Immature natural killer cell (primary cell): Measurements from ENCODE around the gene RFPL4AL1. TPM values are rescaled to one million over a fixed set of nuclear protein-coding genes. Genes with fewer than 3 reads are reported as not detected.
"Not testable (repeated sequence)": the region's sequence is repeated elsewhere in the genome, so short reads cannot be mapped to it uniquely, and the experiment has no call there.

Source experiments
- DNase-seq, 3 donors: peaks; one replicate each; pipeline ENCODE4 v3.0.0; 2022; ENCODE audit warnings: mixed read lengths in 1 of 3
- H3K27ac Mint-ChIP-seq, 6 donors: one replicate each; pipeline ENCODE4 v1.8.0; 2020; ENCODE audit warnings: mixed read lengths in 6 of 6, mild to moderate bottlenecking in 5 of 6, inconsistent platforms in 4 of 6, moderate library complexity in 3 of 6
- H3K27me3 Mint-ChIP-seq, 3 donors: one replicate each; pipeline ENCODE4 v1.8.0; 2020 to 2021; ENCODE audit warnings: low read depth in 3 of 3, mild to moderate bottlenecking in 3 of 3, mixed read lengths in 3 of 3, moderate library complexity in 3 of 3, inconsistent platforms in 1 of 3
- H3K36me3 Mint-ChIP-seq, 3 donors: one replicate each; pipeline ENCODE4 v1.8.0; 2020; ENCODE audit warnings: mixed read lengths in 3 of 3, inconsistent platforms in 2 of 3, mild to moderate bottlenecking in 2 of 3
- H3K4me1 Mint-ChIP-seq, 2 donors: one replicate each; pipeline ENCODE4 v1.8.0; 2020; ENCODE audit warnings: inconsistent platforms in 2 of 2, mild to moderate bottlenecking in 2 of 2, mixed read lengths in 2 of 2, moderate library complexity in 1 of 2
- H3K4me3 Mint-ChIP-seq, 5 donors: one replicate each; pipeline ENCODE4 v1.8.0; 2020; ENCODE audit warnings: mild to moderate bottlenecking in 5 of 5, mixed read lengths in 5 of 5, inconsistent platforms in 3 of 5, moderate library complexity in 3 of 5
- H3K9me3 Mint-ChIP-seq, 6 donors: one replicate each; pipeline ENCODE4 v1.8.0; 2020; ENCODE audit warnings: mild to moderate bottlenecking in 6 of 6, mixed read lengths in 6 of 6, inconsistent platforms in 4 of 6, moderate library complexity in 3 of 6
- polyA plus RNA-seq, 3 donors: library from polyadenylated mRNA; unstranded; fragments of 300-500 nt; fragmentation: Illumina TruSeq; gene quantifications; one replicate each; pipeline ENCODE4 v1.2.3, GENCODE V29; 2021

RFPL4AL1 gene
- under 1 TPM in 1 of 3 donors, not detected in 2; 0.48 TPM for polyA plus RNA-seq

GRCh38 chr19:55768818-55769217 is at the start of gene RFPL4AL1:
TSS of gene RFPL4AL1 (plus strand) at chr19:55769118. CDS start at chr19:55771805, 2,687 bp downstream.
- H3K27ac Mint-ChIP-seq, H3K36me3 Mint-ChIP-seq, H3K27me3 Mint-ChIP-seq, H3K4me3 Mint-ChIP-seq, DNase-seq: not testable (repeated sequence)
- H3K4me1 Mint-ChIP-seq, result peaks cover 4 to 11% of the 10 kb centered on the region in 2 donors
- peaks cover 0 to 12% (median 0%) of the 10 kb centered on the region in 6 donors for H3K9me3 Mint-ChIP-seq

DNA sequence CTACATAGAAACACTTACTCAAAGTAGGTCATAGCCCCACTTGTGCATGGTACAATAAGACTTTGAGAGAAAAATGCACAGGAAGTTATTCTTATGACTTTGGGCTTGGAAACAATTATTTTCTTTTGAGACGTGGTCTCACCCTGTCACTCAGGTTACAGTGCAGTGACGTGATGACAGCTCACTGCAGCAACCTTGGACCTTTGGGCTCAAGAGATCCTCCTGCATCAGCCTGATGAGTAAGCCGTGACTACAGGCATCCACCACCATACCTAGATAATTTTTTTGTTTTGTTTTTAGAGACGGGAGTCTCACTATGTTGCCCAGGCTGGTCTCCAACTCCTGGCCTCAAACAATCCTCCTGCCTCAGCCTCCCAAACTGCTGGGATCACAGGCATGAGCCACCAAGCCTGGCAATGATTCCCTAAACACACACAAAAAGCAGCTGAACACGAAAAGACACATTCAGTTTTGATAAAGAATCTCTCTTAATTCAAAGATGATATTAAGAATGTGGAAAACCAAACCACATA is 48.6 kb upstream of the RFPL4AL1 start:
- Mint-ChIP-seq H3K9me3 (peaks cover 0 to 24% (median 12%) of the 10 kb centered on the region in 6 donors), H3K27ac (no peak overlapping the region), H3K4me1 (no peaks in the 10 kb centered on the region), H3K36me3 (peaks cover 0 to 4% (median 0%) of the 10 kb centered on the region in 3 donors), H3K4me3 (no peak overlapping the region), H3K27me3 (peaks cover 2 to 35% (median 7%) of the 10 kb centered on the region in 3 donors)
- no peak for DNase-seq

DNA sequence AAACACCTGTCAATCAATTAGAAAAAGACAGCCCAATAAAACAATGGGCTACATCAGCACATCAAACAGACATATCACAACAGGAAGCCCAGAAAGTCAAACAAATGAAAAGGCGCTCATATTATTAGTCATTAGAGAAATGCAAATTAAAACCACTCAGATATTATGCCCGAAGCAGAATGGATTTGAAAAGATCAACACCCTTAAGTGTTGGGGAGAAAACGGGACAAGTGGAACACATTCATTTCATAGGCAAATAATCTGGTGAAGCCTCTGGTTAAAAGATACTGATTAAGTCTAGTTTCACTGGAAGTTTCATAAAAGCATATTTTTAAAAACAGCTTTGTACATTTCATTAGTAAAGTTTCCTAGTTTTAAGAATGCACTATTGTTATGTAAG is 48.1 kb upstream of the RFPL4AL1 start:
- Mint-ChIP-seq H3K27ac (no peak overlapping the region), H3K4me3 (no peak overlapping the region), H3K36me3 (peaks cover 0 to 4% (median 0%) of the 10 kb centered on the region in 3 donors), H3K27me3 (peaks cover 2 to 37% (median 9%) of the 10 kb centered on the region in 3 donors), H3K4me1 (no peaks in the 10 kb centered on the region), H3K9me3 (peaks cover 0 to 24% (median 12%) of the 10 kb centered on the region in 6 donors)
- no peak for DNase-seq

DNA sequence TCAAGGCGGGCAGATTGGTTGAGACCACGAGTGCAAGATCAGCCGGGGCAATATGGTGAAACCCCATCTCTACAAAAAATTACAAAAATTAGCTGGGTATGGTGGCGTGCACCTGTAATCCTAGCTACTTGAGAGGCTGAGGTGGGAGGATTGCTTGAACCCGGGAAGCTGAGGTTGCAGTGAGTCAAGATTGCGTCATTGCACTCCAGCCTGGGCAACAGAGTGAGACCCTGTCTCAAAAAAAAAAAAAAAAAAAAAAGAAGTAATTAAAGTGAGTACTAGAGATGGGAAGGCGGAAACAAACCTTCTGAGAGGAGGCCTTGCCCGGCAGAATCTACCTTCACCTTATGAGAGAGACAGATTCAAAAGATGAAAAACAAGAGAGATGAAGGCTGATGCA is 45.4 kb upstream of the RFPL4AL1 start:
- Mint-ChIP-seq H3K27me3 (peaks cover 2 to 24% (median 7%) of the 10 kb centered on the region in 3 donors), H3K36me3 (peaks cover 0 to 4% (median 0%) of the 10 kb centered on the region in 3 donors), H3K4me3 (no peak overlapping the region), H3K27ac (no peak overlapping the region), H3K4me1 (no peaks in the 10 kb centered on the region), H3K9me3 (peaks cover 2 to 24% (median 12%) of the 10 kb centered on the region in 6 donors)
- no peak for DNase-seq

DNA sequence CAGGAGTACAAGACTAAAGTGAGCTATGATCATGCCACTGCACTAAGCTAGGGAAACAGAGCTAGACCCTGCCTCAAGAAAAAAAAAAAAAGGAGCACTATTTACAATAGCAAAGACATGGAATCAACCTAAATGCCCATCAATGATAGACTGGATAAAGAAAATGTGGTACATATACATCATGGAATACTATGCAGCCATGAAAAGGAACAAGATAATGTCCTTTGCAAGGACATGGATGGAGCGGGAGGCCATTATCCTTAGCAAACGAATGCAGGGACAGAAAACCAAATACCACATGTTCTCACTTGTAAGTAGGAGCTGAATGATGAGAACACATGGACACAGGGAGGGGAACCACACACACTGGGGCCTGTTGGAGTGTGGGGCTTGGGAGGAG is 38.5 kb upstream of the RFPL4AL1 start:
- not testable (repeated sequence) for H3K27ac Mint-ChIP-seq, H3K4me3 Mint-ChIP-seq, H3K4me1 Mint-ChIP-seq, DNase-seq, H3K27me3 Mint-ChIP-seq, H3K9me3 Mint-ChIP-seq, H3K36me3 Mint-ChIP-seq

DNA sequence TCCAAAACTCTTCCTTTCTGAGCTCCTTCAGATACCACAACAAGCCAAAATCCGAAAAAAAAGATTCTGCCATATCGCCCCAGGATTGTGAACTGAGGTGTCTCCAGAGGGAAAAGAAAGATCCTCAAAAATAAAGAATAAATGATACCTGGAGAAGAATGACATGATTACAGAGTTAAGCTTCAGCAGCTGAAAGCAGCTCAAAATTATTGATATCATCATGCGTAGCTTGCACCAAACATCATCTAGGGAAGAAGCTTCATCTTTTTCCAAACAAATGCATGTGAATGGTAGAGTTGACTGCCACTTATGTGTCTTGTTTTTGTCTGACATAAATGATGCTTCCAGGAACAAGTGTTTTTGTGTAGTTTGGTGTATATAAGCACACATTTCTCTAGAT is 30.6 kb upstream of the RFPL4AL1 start, which contains the start of gene NLRP9:
Gene NLRP9, minus strand, starts transcription at position 101 of the 400 bp plus-strand sequence. Its CDS starts 28 bp downstream, at position 73.
- DNase-seq, result no peak
- H3K27ac Mint-ChIP-seq, result no peak within 1 kb of the TSS
- peaks cover 0 to 2% (median 0%) of the 10 kb centered on the region in 3 donors for H3K27me3 Mint-ChIP-seq
- H3K9me3 Mint-ChIP-seq, result no peaks in the 10 kb centered on the region
- H3K4me1 Mint-ChIP-seq, result no peaks in the 10 kb centered on the region
- no peaks in the 10 kb centered on the region for H3K36me3 Mint-ChIP-seq
- no peak within 1 kb of the TSS for H3K4me3 Mint-ChIP-seq

DNA sequence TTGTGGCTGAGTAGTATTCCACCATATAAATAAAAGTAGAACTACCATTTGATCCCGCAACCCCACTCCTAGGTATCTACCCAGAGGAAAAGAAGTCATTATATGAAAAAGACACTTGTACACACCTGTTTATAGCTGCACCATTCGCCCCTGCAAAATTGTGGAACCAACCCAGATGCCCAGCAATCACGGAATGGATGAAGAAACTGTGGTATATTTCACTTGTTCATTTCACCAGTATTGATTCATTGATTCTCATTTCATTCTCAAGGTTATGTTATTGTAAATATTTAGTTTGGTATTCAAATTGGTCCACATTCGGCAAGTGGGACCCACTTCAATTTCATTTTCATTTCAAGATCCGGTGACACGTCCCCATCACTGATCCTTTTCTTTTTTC is 18.2 kb upstream of the RFPL4AL1 start:
- no peak for DNase-seq
- no peaks in the 10 kb centered on the region for H3K36me3 Mint-ChIP-seq
- no peaks in the 10 kb centered on the region for H3K4me1 Mint-ChIP-seq
- no peaks in the 10 kb centered on the region for H3K9me3 Mint-ChIP-seq
- H3K27ac Mint-ChIP-seq, result no peak overlapping the region
- H3K4me3 Mint-ChIP-seq, result no peak overlapping the region
- H3K27me3 Mint-ChIP-seq, result peaks cover 1 to 15% (median 4%) of the 10 kb centered on the region in 3 donors

- Mint-ChIP-seq H3K27ac (no peak overlapping the region), H3K36me3 (no peaks in the 10 kb centered on the region), H3K4me1 (no peaks in the 10 kb centered on the region), H3K9me3 (no peaks in the 10 kb centered on the region), H3K27me3 (peaks cover 1 to 15% (median 6%) of the 10 kb centered on the region in 3 donors), H3K4me3 (no peak overlapping the region)
- no peak for DNase-seq
These were observed 15.5 kb upstream of the RFPL4AL1 start for GRCh38 chr19:55753401-55753800.

GRCh38 chr19:55756808-55757207 is 12.1 kb upstream of the RFPL4AL1 start:
- H3K36me3 Mint-ChIP-seq, H3K4me1 Mint-ChIP-seq, H3K9me3 Mint-ChIP-seq, H3K4me3 Mint-ChIP-seq, DNase-seq, H3K27ac Mint-ChIP-seq: not testable (repeated sequence)
- H3K27me3 Mint-ChIP-seq, result peaks cover 1 to 20% (median 4%) of the 10 kb centered on the region in 3 donors

DNA sequence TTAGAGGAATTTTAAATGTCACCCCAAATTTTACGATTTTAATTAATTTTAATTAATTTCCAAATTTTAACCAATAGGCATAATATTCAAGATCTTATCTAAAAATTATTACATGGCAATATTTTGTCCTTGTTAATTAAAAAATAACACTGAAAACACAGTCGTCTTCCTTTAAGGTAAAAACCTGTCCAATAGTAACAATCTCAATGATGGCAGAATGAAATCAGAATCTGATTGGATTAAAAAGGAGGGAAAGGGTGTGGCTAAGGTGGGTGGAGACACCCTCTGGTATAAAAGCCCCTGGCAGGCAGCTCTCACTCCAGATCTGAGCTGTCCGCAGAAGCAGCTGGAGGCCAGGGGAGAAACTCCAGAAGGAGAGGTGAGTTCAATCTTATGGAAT is 10.1 kb upstream of the RFPL4AL1 start, which contains the start of gene RFPL4A:
Gene RFPL4A, plus strand, starts transcription at position 301 of the 400 bp plus-strand sequence. CDS start 2,704 bp downstream, outside the sequence.
- peaks cover 1 to 12% (median 4%) of the 10 kb centered on the region in 3 donors for H3K27me3 Mint-ChIP-seq
- H3K9me3 Mint-ChIP-seq, H3K4me1 Mint-ChIP-seq, H3K27ac Mint-ChIP-seq, H3K36me3 Mint-ChIP-seq, DNase-seq, H3K4me3 Mint-ChIP-seq: not testable (repeated sequence)

GRCh38 chr19:55766466-55766865 is 2.5 kb upstream of the RFPL4AL1 start:
- no peak overlapping the region for H3K27ac Mint-ChIP-seq
- peak in 1 of 3 donors; percentile 25 for DNase-seq

GRCh38 chr19:55769632-55770031 is 714 bp downstream of the RFPL4AL1 start:
- Mint-ChIP-seq H3K4me1 (peaks cover 4 to 11% of the 10 kb centered on the region in 2 donors), H3K9me3 (peaks cover 0 to 12% (median 0%) of the 10 kb centered on the region in 6 donors)
- not testable (repeated sequence) for H3K27ac Mint-ChIP-seq, H3K4me3 Mint-ChIP-seq, DNase-seq, H3K27me3 Mint-ChIP-seq, H3K36me3 Mint-ChIP-seq

More at GRCh38 chr19:55766466-55766865, 2.5 kb upstream of the RFPL4AL1 start:
- no peak overlapping the region for H3K4me3 Mint-ChIP-seq
- peaks cover 4 to 11% of the 10 kb centered on the region in 2 donors for H3K4me1 Mint-ChIP-seq
- H3K36me3 Mint-ChIP-seq, result no peaks in the 10 kb centered on the region
- H3K27me3 Mint-ChIP-seq, result peaks cover 0 to 4% (median 2%) of the 10 kb centered on the region in 3 donors
- H3K9me3 Mint-ChIP-seq, result peaks cover 0 to 12% (median 0%) of the 10 kb centered on the region in 6 donors

DNA sequence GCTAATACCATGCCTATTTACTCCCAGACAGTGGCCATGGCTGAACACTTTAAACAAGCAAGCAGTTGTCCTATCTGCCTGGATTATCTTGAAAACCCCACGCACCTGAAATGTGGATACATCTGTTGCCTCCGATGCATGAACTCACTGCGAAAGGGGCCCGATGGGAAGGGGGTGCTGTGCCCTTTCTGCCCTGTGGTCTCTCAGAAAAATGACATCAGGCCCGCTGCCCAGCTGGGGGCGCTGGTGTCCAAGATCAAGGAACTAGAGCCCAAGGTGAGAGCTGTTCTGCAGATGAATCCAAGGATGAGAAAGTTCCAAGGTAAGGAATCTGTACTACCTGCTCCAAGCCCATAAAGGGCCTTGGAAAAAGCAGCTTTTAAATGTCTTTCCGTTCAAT is 8.6 kb downstream of the RFPL4AL1 start:
- Mint-ChIP-seq H3K36me3 (no peaks in the 10 kb centered on the region), H3K27me3 (peaks cover 0 to 7% (median 4%) of the 10 kb centered on the region in 3 donors), H3K27ac (no peak overlapping the region), H3K9me3 (peaks cover 0 to 5% (median 0%) of the 10 kb centered on the region in 6 donors), H3K4me1 (no peaks in the 10 kb centered on the region), H3K4me3 (no peak overlapping the region)
- DNase-seq, result no peak

GRCh38 chr19:55778331-55778730 is 9.4 kb downstream of the RFPL4AL1 start:
- Mint-ChIP-seq H3K4me1 (no peaks in the 10 kb centered on the region), H3K27ac (no peak overlapping the region), H3K4me3 (no peak overlapping the region), H3K36me3 (no peaks in the 10 kb centered on the region), H3K27me3 (peaks cover 0 to 7% (median 6%) of the 10 kb centered on the region in 3 donors), H3K9me3 (peaks cover 0 to 5% (median 0%) of the 10 kb centered on the region in 6 donors)
- DNase-seq, result no peak
